ENCODE measurements around the gene GABRB3.

Gene GABRB3

GRCh38 chr15:26772154-26773066 lies at the start of gene GABRB3:
Gene GABRB3, minus strand, starts transcription at chr15:26773066.
- peak; percentile 18 for DNase-seq

- DNase-seq, result no peak
These were observed 34.9 kb upstream of the GABRB3 start for GRCh38 chr15:26807517-26808427.

- no peak for DNase-seq
These were observed 33.7 kb upstream of the GABRB3 start for GRCh38 chr15:26806574-26806973.

GRCh38 chr15:26806151-26806550 lies 33.3 kb upstream of the GABRB3 start:
- no peak for DNase-seq

- no peak for DNase-seq
These were observed 32.6 kb upstream of the GABRB3 start for GRCh38 chr15:26805470-26805869.

GRCh38 chr15:26804063-26804804 lies 31.4 kb upstream of the GABRB3 start:
- DNase-seq, result peak; percentile 30

GRCh38 chr15:26790118-26790517 lies 17.3 kb upstream of the GABRB3 start:
- DNase-seq, result no peak

GRCh38 chr15:26781816-26782215 lies 8.9 kb upstream of the GABRB3 start:
- no peak for DNase-seq

GRCh38 chr15:26773917-26774316 lies 1.1 kb upstream of the GABRB3 start:
- DNase-seq, result no peak

GRCh38 chr15:26773067-26773877 lies 406 bp upstream of the GABRB3 start:
- peak; percentile 67 for DNase-seq

GRCh38 chr15:26771578-26772153 lies 1.2 kb downstream of the GABRB3 start:
- peak; percentile 75 for DNase-seq

- no peak for DNase-seq
These were observed 1.7 kb downstream of the GABRB3 start for GRCh38 chr15:26771168-26771567.

GRCh38 chr15:26767169-26767670 lies 5.6 kb downstream of the GABRB3 start:
- no peak for DNase-seq

- DNase-seq, result no peak
These were observed 6.6 kb downstream of the GABRB3 start for GRCh38 chr15:26766262-26766661.

GRCh38 chr15:26759986-26760385 lies 12.9 kb downstream of the GABRB3 start:
- no peak for DNase-seq

GRCh38 chr15:26758079-26758478 lies 14.8 kb downstream of the GABRB3 start:
- no peak for DNase-seq

- no peak for DNase-seq
These were observed 15.7 kb downstream of the GABRB3 start for GRCh38 chr15:26757141-26757540.

- DNase-seq, result no peak
These were observed 28.0 kb downstream of the GABRB3 start for GRCh38 chr15:26744894-26745293.

- DNase-seq, result no peak
These were observed 33.1 kb downstream of the GABRB3 start for GRCh38 chr15:26739791-26740190.

- no peak for DNase-seq
These were observed 33.9 kb downstream of the GABRB3 start for GRCh38 chr15:26738996-26739395.

- no peak for DNase-seq
These were observed 36.2 kb downstream of the GABRB3 start for GRCh38 chr15:26736502-26737248.

All from right hindlimb (tissue), 1 donor.